Gastroesophageal sphincter (tissue), 4 donors: Measurements from ENCODE around the gene ZNF521. TPM values are rescaled to one million over a fixed set of nuclear protein-coding genes. Genes with fewer than 3 reads are reported as not detected.

Experiments used
- ATAC-seq: fragments of 150-250 bp; one replicate; pipeline ENCODE4 v1.9.1; 2016; ENCODE audit warnings: mild to moderate bottlenecking, moderate library complexity
- H3K27ac ChIP-seq, 4 donors: fragments of 200-600 bp; sonication (generic) in 3 of 4; 1 replicate in 3 of 4; 2 replicates in 1 of 4; pipeline ENCODE4 v1.5.1; 2016 to 2019
- H3K27me3 ChIP-seq: fragments of 200-600 bp; sonication (generic); one replicate; pipeline ENCODE4 v1.5.1; 2019
- H3K36me3 ChIP-seq, 2 donors: fragments of 200-600 bp; sonication (generic); one replicate each; pipeline ENCODE4 v1.5.1; 2019; ENCODE audit warnings: control low read depth in 1 of 2
- H3K4me1 ChIP-seq, 3 donors: fragments of 200-600 bp; sonication (generic); 1 replicate in 2 of 3; 2 replicates in 1 of 3; pipeline ENCODE4 v1.5.1; 2016 to 2019; ENCODE audit warnings: control low read depth in 2 of 3
- H3K4me3 ChIP-seq, 2 donors: fragments of 200-600 bp; sonication (generic); one replicate each; pipeline ENCODE4 v1.5.1; 2019; ENCODE audit warnings: mild to moderate bottlenecking in 1 of 2, moderate library complexity in 1 of 2
- H3K9me3 ChIP-seq, 3 donors: fragments of 200-600 bp; sonication (generic); one replicate each; pipeline ENCODE4 v1.5.1; 2017 to 2019; ENCODE audit warnings: control low read depth in 2 of 3
- CTCF ChIP-seq, 4 experiments: fragments of 200-600 bp in 2 of 4; fragments of 450-650 bp in 2 of 4; sonication (generic) in 1 of 4; IDR thresholded peaks; one replicate each; pipeline ENCODE4 v1.5.1; 2017 to 2019; ENCODE audit warnings: antibody characterized with exemption in 4 of 4, mild to moderate bottlenecking in 2 of 4, moderate library complexity in 2 of 4
- EP300 ChIP-seq: sonication (generic); formaldehyde crosslinking; IDR thresholded peaks from one replicate; pipeline ENCODE4 v1.6.1; 2017; ENCODE audit warnings: antibody characterized with exemption, mild to moderate bottlenecking
- POLR2A ChIP-seq, 2 donors: fragments of 450-650 bp; IDR thresholded peaks; one replicate each; pipeline ENCODE4 v1.6.1; 2017; ENCODE audit warnings: antibody characterized with exemption in 2 of 2, mild to moderate bottlenecking in 2 of 2, moderate library complexity in 1 of 2
- POLR2AphosphoS5 ChIP-seq: sonication (generic); formaldehyde crosslinking; IDR thresholded peaks from one replicate; pipeline ENCODE4 v1.6.1; 2017; ENCODE audit warnings: antibody characterized with exemption
- WGBS, 2 donors: methylation state at CpG; one replicate each; pipeline ENCODE4 v1.1.5; 2018; ENCODE audit warnings: low coverage in 1 of 2; 5-methylcytosine and 5-hydroxymethylcytosine counted together
- total RNA-seq, 4 donors: library from RNA; depleted of rRNA; stranded (reverse); fragments of >200 nt; gene quantifications; one replicate each; pipeline ENCODE4 v1.1.0, GENCODE V29; 2016

The ZNF521 gene
- total RNA-seq, 4 donors from 2014 or later: 9.9 to 29.3 (median 13.4) TPM

- H3K4me3 ChIP-seq: no peak overlapping the region
- no peak for ATAC-seq
- TF ChIP-seq EP300: no peak
- no peak for TF ChIP-seq POLR2A (IDR thresholded peaks at IDR 0.05)
- no peak for TF ChIP-seq POLR2AphosphoS5
- TF ChIP-seq CTCF (IDR thresholded peaks at IDR 0.05): no peak
- no peaks in the 10 kb centered on the region for H3K9me3 ChIP-seq
- H3K36me3 ChIP-seq: no peaks in the 10 kb centered on the region
- no peak overlapping the region for H3K27ac ChIP-seq
- H3K4me1 ChIP-seq: no peaks in the 10 kb centered on the region
- no peaks in the 10 kb centered on the region for H3K27me3 ChIP-seq
These were observed 37.2 kb downstream of the ZNF521 start for GRCh38 chr18:25314838-25315190.

- no peak overlapping the region for H3K4me3 ChIP-seq
- WGBS, 2 donors: 40 to 58% methylated on average over 3 of the region's 3 CpGs
These were observed 37.7 kb downstream of the ZNF521 start for GRCh38 chr18:25314151-25314837.

GRCh38 chr18:25313268-25313667 is 38.7 kb downstream of the ZNF521 start:
- WGBS, 2 donors: 67 to 75% methylated on average over 1 of the region's 1 CpG
- no peaks in the 10 kb centered on the region for H3K4me1 ChIP-seq
- H3K27me3 ChIP-seq: no peaks in the 10 kb centered on the region
- ATAC-seq: no peak
- H3K4me3 ChIP-seq: no peak overlapping the region
- H3K27ac ChIP-seq: no peak overlapping the region
- no peak for TF ChIP-seq POLR2A (IDR thresholded peaks at IDR 0.05)
- TF ChIP-seq CTCF (IDR thresholded peaks at IDR 0.05): no peak
- no peak for TF ChIP-seq POLR2AphosphoS5
- TF ChIP-seq EP300: no peak
- H3K9me3 ChIP-seq: no peaks in the 10 kb centered on the region
- no peaks in the 10 kb centered on the region for H3K36me3 ChIP-seq

More at GRCh38 chr18:25314151-25314837, 37.7 kb downstream of the ZNF521 start:
- Histone ChIP-seq H3K4me1 (no peaks in the 10 kb centered on the region), H3K27ac (no peak overlapping the region), H3K9me3 (no peaks in the 10 kb centered on the region), H3K27me3 (no peaks in the 10 kb centered on the region), H3K36me3 (no peaks in the 10 kb centered on the region)
- no peak for ATAC-seq
- TF ChIP-seq POLR2AphosphoS5 (no peak), CTCF (IDR thresholded peaks at IDR 0.05) (no peak), POLR2A (IDR thresholded peaks at IDR 0.05) (no peak), EP300 (no peak)

- Histone ChIP-seq H3K4me3 (no peak overlapping the region), H3K36me3 (no peaks in the 10 kb centered on the region), H3K9me3 (no peaks in the 10 kb centered on the region), H3K27me3 (no peaks in the 10 kb centered on the region), H3K27ac (no peak overlapping the region), H3K4me1 (no peaks in the 10 kb centered on the region)
- TF ChIP-seq POLR2AphosphoS5 (no peak), EP300 (no peak), POLR2A (IDR thresholded peaks at IDR 0.05) (no peak), CTCF (IDR thresholded peaks at IDR 0.05) (no peak)
- ATAC-seq: no peak
These were observed 41.9 kb downstream of the ZNF521 start for GRCh38 chr18:25310045-25310444.

GRCh38 chr18:25308381-25308780 is 43.6 kb downstream of the ZNF521 start:
- H3K4me3 ChIP-seq: no peak overlapping the region
- no peaks in the 10 kb centered on the region for H3K36me3 ChIP-seq
- no peaks in the 10 kb centered on the region for H3K27me3 ChIP-seq
- 63 to 90% methylated on average over 1 to 3 of the region's 3 CpGs for WGBS, 2 donors
- H3K27ac ChIP-seq: no peak overlapping the region
- H3K4me1 ChIP-seq: no peaks in the 10 kb centered on the region
- no peaks in the 10 kb centered on the region for H3K9me3 ChIP-seq
- TF ChIP-seq POLR2AphosphoS5 (no peak), CTCF (IDR thresholded peaks at IDR 0.05) (no peak), POLR2A (IDR thresholded peaks at IDR 0.05) (no peak), EP300 (no peak)
- ATAC-seq: no peak
